ENCODE data around the gene FAT1.

DNA sequence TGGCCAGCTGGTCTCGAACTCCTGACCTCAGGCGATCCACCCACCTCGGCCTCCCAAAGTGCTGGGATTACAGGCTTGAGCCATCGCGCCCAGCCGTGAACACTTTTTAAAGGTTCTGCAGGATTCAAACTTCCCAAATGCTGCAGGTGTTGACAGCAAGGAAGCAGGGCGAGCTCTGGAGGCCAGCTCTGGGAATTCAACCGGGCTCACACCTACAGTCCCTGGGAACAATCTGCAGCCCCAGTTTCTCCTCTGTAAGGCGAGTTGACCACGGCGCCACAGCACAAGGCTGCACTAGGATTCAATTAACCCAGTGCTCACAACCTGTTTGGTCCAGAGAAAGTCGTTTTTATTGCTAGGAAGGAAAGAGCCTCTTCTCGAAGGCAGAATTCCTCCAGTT lies 169.9 kb downstream of the FAT1 start:
- TF ChIP-seq, protein P1, sequence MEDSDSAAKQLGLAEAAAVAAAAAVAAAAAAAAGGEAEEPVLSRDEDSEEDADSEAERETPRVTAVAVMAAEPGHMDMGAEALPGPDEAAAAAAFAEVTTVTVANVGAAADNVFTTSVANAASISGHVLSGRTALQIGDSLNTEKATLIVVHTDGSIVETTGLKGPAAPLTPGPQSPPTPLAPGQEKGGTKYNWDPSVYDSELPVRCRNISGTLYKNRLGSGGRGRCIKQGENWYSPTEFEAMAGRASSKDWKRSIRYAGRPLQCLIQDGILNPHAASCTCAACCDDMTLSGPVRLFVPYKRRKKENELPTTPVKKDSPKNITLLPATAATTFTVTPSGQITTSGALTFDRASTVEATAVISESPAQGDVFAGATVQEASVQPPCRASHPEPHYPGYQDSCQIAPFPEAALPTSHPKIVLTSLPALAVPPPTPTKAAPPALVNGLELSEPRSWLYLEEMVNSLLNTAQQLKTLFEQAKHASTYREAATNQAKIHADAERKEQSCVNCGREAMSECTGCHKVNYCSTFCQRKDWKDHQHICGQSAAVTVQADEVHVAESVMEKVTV (CRISPR knock-in tag; IDR thresholded peaks at IDR 0.05), result no peak
- TF ChIP-seq, protein P2, sequence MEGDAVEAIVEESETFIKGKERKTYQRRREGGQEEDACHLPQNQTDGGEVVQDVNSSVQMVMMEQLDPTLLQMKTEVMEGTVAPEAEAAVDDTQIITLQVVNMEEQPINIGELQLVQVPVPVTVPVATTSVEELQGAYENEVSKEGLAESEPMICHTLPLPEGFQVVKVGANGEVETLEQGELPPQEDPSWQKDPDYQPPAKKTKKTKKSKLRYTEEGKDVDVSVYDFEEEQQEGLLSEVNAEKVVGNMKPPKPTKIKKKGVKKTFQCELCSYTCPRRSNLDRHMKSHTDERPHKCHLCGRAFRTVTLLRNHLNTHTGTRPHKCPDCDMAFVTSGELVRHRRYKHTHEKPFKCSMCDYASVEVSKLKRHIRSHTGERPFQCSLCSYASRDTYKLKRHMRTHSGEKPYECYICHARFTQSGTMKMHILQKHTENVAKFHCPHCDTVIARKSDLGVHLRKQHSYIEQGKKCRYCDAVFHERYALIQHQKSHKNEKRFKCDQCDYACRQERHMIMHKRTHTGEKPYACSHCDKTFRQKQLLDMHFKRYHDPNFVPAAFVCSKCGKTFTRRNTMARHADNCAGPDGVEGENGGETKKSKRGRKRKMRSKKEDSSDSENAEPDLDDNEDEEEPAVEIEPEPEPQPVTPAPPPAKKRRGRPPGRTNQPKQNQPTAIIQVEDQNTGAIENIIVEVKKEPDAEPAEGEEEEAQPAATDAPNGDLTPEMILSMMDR (IDR thresholded peaks at IDR 0.05 in 2 of 3, conservative IDR thresholded peaks at IDR 0.05 in 1 of 3; ENCODE audit: insufficient read depth in 2 of 3, low read depth in 1 of 3, low read length in 3 of 3), result no peak
- TF ChIP-seq MTA2 (IDR thresholded peaks at IDR 0.05; ENCODE audit: low read depth), result no peak
- TF ChIP-seq ETV5 (CRISPR knock-in tag; IDR thresholded peaks at IDR 0.05; ENCODE audit: low read depth), result no peak
- no peak for TF ChIP-seq ZNF133 (CRISPR knock-in tag; IDR thresholded peaks at IDR 0.05)
- no peak for TF ChIP-seq EP300 (IDR thresholded peaks at IDR 0.05; ENCODE audit: low read length)
- no peak for TF ChIP-seq GTF2A2 (tag; IDR thresholded peaks at IDR 0.05)
- TF ChIP-seq, protein P3, sequence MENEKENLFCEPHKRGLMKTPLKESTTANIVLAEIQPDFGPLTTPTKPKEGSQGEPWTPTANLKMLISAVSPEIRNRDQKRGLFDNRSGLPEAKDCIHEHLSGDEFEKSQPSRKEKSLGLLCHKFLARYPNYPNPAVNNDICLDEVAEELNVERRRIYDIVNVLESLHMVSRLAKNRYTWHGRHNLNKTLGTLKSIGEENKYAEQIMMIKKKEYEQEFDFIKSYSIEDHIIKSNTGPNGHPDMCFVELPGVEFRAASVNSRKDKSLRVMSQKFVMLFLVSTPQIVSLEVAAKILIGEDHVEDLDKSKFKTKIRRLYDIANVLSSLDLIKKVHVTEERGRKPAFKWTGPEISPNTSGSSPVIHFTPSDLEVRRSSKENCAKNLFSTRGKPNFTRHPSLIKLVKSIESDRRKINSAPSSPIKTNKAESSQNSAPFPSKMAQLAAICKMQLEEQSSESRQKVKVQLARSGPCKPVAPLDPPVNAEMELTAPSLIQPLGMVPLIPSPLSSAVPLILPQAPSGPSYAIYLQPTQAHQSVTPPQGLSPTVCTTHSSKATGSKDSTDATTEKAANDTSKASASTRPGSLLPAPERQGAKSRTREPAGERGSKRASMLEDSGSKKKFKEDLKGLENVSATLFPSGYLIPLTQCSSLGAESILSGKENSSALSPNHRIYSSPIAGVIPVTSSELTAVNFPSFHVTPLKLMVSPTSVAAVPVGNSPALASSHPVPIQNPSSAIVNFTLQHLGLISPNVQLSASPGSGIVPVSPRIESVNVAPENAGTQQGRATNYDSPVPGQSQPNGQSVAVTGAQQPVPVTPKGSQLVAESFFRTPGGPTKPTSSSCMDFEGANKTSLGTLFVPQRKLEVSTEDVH (IDR thresholded peaks at IDR 0.05; ENCODE audit: low read depth, partially characterized antibody), result no peak
- TF ChIP-seq SP1 (CRISPR knock-in tag; IDR thresholded peaks at IDR 0.05), result no peak
- no peak for TF ChIP-seq MYC (IDR thresholded peaks at IDR 0.05; ENCODE audit: low read depth, low read length)
- TF ChIP-seq MYC (CRISPR knock-in tag; IDR thresholded peaks at IDR 0.05; ENCODE audit: borderline replicate concordance, low read depth), result no peak
- TF ChIP-seq ZNF197 (CRISPR knock-in tag; IDR thresholded peaks at IDR 0.05; ENCODE audit: low read depth), result no peak
- TF ChIP-seq, protein P4, sequence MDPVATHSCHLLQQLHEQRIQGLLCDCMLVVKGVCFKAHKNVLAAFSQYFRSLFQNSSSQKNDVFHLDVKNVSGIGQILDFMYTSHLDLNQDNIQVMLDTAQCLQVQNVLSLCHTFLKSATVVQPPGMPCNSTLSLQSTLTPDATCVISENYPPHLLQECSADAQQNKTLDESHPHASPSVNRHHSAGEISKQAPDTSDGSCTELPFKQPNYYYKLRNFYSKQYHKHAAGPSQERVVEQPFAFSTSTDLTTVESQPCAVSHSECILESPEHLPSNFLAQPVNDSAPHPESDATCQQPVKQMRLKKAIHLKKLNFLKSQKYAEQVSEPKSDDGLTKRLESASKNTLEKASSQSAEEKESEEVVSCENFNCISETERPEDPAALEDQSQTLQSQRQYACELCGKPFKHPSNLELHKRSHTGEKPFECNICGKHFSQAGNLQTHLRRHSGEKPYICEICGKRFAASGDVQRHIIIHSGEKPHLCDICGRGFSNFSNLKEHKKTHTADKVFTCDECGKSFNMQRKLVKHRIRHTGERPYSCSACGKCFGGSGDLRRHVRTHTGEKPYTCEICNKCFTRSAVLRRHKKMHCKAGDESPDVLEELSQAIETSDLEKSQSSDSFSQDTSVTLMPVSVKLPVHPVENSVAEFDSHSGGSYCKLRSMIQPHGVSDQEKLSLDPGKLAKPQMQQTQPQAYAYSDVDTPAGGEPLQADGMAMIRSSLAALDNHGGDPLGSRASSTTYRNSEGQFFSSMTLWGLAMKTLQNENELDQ (CRISPR knock-in tag; IDR thresholded peaks at IDR 0.05; ENCODE audit: borderline replicate concordance), result no peak
